ENCODE measurements around the gene ATRNL1. TPM values are rescaled to one million over a fixed set of nuclear protein-coding genes. Genes with fewer than 3 reads are reported as not detected.

ATRNL1 gene
- total RNA-seq, 2 experiments from 2014 or later: 0.41 to 1.0 TPM

GRCh38 chr10:115935731-115936130 lies 842.6 kb downstream of the ATRNL1 start:
- Mint-ChIP-seq H3K9me3 (peaks cover 11% of the 10 kb centered on the region), H3K4me1 (no peaks in the 10 kb centered on the region), H3K4me3 (no peak overlapping the region), H3K27ac (no peak overlapping the region), H3K27me3 (no peaks in the 10 kb centered on the region), H3K36me3 (no peaks in the 10 kb centered on the region)
- no peak for DNase-seq

- DNase-seq: no peak
- Mint-ChIP-seq H3K9me3 (peaks cover 11% of the 10 kb centered on the region), H3K27me3 (no peaks in the 10 kb centered on the region), H3K36me3 (no peaks in the 10 kb centered on the region), H3K4me3 (no peak overlapping the region), H3K4me1 (no peaks in the 10 kb centered on the region), H3K27ac (no peak overlapping the region)
Measured at GRCh38 chr10:115936926-115937767, 844.0 kb downstream of the ATRNL1 start.

- no peak for DNase-seq
- Mint-ChIP-seq H3K27ac (no peak overlapping the region), H3K9me3 (peaks cover 11% of the 10 kb centered on the region), H3K27me3 (no peaks in the 10 kb centered on the region), H3K4me3 (no peak overlapping the region), H3K4me1 (no peaks in the 10 kb centered on the region), H3K36me3 (no peaks in the 10 kb centered on the region)
Measured at GRCh38 chr10:115937768-115938056, 844.5 kb downstream of the ATRNL1 start.

DNA sequence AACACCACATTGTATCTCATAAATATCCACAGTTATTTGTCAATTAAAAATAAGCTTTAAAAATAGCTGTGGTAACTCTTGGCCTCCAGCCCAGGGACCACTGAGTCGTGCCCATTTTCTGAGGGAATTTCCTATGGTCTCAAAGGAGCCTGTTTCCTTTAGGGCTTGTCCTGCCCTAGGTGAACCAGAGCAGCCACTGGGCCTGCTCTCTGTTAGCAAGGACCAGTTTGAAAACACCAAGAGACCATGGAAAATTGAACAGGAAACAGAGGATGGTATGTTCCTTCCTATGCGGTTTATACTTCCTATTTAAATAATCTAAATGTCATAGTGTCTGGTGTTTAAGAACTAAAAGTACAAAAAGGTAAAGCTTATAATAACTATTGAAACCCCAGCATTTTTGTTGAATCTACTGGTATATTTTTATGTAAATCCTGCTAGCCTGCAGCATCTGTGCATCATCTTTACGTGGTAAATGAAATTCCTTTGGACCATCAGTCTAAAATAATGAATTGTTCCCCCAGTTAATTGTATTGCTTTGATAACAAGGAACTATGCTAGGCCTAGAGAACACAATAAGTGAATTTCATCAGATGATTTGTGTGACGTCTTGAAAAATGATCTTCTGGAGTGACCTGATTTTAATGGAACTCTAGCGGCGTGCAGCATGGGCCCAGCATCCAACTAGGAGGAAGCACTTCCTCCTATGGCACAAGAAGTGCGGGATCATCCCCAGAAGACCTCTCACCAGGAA lies 846.1 kb downstream of the ATRNL1 start:
- DNase-seq: no peak
- no peaks in the 10 kb centered on the region for H3K36me3 Mint-ChIP-seq
- H3K27ac Mint-ChIP-seq: no peak overlapping the region
- H3K9me3 Mint-ChIP-seq: peaks cover 11% of the 10 kb centered on the region
- no peaks in the 10 kb centered on the region for H3K4me1 Mint-ChIP-seq
- no peak overlapping the region for H3K4me3 Mint-ChIP-seq
- no peaks in the 10 kb centered on the region for H3K27me3 Mint-ChIP-seq

DNA sequence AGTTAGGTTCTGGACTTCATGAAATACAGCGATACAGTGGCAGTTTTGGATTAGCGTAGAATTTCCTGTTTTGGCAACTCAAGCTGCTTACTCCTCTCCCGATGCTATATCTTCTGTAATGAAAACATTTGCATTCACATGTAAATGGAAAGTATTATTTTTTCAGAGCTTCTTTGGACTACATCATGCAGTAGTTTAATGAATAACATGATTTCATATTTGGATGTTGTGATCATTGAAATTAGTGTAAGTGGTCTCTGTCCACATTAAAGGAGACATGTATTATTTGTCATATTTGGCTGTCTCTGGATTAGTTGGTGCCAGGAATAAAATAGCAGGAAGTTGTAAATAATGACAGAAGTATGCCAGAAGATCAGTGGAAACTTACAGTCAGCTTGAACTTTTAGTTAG lies 848.2 kb downstream of the ATRNL1 start:
- no peaks in the 10 kb centered on the region for H3K36me3 Mint-ChIP-seq
- no peak overlapping the region for H3K4me3 Mint-ChIP-seq
- no peak for DNase-seq
- H3K27ac Mint-ChIP-seq: no peak overlapping the region
- peaks cover 11% of the 10 kb centered on the region for H3K9me3 Mint-ChIP-seq
- no peaks in the 10 kb centered on the region for H3K4me1 Mint-ChIP-seq
- no peaks in the 10 kb centered on the region for H3K27me3 Mint-ChIP-seq

GRCh38 chr10:115942101-115942500 lies 848.9 kb downstream of the ATRNL1 start:
- H3K27ac Mint-ChIP-seq: no peak overlapping the region
- no peaks in the 10 kb centered on the region for H3K36me3 Mint-ChIP-seq
- no peaks in the 10 kb centered on the region for H3K4me1 Mint-ChIP-seq
- no peak overlapping the region for H3K4me3 Mint-ChIP-seq
- H3K9me3 Mint-ChIP-seq: peaks cover 11% of the 10 kb centered on the region
- H3K27me3 Mint-ChIP-seq: no peaks in the 10 kb centered on the region
- no peak for DNase-seq

GRCh38 chr10:115944538-115944937 lies 851.4 kb downstream of the ATRNL1 start:
- Mint-ChIP-seq H3K9me3 (peaks cover 7% of the 10 kb centered on the region), H3K27me3 (no peaks in the 10 kb centered on the region), H3K36me3 (no peaks in the 10 kb centered on the region), H3K4me1 (no peaks in the 10 kb centered on the region), H3K27ac (no peak overlapping the region), H3K4me3 (no peak overlapping the region)
- DNase-seq: no peak

DNA sequence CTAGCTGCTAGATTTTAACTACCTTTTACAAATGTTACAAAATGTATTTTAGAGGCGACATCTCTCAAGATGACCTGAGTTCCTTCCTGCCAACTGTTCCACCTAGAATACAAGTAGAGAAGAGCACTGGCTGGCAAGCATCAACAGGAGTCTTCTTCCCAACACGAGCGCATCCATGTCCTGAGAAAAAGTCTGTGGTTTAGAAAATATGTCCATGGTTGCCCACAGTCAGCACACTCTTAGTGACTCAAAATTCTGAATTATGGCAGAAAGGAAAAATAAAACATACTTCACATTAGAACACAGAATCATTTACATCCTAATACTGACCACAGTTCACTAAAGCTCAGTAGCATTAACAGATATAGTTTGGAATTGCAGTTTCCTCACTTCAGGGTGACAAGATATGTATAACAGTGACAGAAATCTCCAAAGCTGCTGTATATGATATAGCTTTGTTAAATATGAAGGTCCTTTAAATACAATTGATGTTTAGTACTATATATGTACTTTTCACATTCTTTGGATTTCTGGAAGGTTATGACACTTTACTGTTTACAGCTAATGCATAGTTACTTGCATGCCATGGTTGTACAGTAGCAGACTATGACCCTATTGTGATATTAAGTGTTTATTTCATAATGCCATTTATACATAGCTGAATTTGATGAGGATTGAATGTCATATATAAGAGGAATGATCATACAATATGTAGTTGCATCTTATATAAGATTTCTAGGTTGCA lies 852.7 kb downstream of the ATRNL1 start:
- Mint-ChIP-seq H3K4me3 (no peak overlapping the region), H3K4me1 (no peaks in the 10 kb centered on the region), H3K9me3 (no peaks in the 10 kb centered on the region), H3K27me3 (no peaks in the 10 kb centered on the region), H3K36me3 (no peaks in the 10 kb centered on the region), H3K27ac (no peak overlapping the region)
- no peak for DNase-seq

- no peaks in the 10 kb centered on the region for H3K36me3 Mint-ChIP-seq
Measured at GRCh38 chr10:115947104-115947503, 853.9 kb downstream of the ATRNL1 start.

DNA sequence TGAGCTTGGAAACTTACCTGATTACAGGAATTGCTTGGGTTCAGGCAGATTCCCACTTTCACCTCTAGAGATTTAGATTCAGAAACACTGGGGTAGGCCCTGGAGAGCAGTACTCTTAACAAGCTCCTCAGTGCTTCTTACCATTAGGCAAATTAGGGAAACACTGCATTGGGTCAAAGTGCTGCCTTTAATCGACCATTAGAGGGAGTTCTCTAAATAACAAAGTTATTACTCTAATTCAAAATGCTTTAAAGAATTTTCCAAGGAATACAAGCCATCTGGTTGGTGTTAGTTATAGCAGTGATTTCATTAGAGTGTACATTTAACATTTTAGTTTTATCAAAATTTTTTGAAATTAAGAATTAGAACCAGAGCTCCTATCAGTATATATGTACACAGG lies 855.3 kb downstream of the ATRNL1 start:
- Mint-ChIP-seq H3K9me3 (no peaks in the 10 kb centered on the region), H3K4me1 (no peaks in the 10 kb centered on the region), H3K27me3 (no peaks in the 10 kb centered on the region), H3K36me3 (no peaks in the 10 kb centered on the region), H3K27ac (no peak overlapping the region), H3K4me3 (no peak overlapping the region)
- DNase-seq: no peak

More at GRCh38 chr10:115947104-115947503, 853.9 kb downstream of the ATRNL1 start:
- Mint-ChIP-seq H3K27ac (no peak overlapping the region), H3K9me3 (no peaks in the 10 kb centered on the region), H3K4me1 (no peaks in the 10 kb centered on the region), H3K4me3 (no peak overlapping the region), H3K27me3 (no peaks in the 10 kb centered on the region)
- no peak for DNase-seq

DNA sequence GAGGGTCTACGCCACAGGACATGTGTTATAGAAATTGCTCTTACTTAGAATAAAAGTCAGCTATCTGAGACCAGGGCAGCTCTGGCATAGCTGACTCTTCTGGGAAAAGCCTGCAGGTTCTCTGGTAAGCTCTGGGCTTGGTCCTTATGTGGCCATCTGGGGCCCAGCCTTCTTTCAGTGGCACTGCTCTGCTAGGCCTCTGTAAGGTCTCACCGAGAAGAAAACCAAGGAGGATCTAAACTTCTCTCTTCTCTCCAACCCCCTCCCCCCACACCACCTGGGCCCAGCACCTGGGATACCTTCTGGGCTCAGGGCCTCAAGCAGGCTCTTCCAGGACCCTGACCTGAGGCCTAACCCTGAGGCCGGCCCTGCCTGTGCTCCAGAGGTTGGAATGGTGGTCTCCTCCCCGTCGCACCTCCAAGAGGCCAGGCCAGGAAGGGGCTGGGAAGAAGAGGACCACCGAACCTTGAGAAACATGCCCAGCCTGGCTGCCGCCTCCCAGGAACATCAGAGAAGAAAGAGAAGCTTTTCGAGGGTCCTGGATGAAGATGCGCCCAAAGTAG lies 856.2 kb downstream of the ATRNL1 start:
- Mint-ChIP-seq H3K27me3 (no peaks in the 10 kb centered on the region), H3K4me3 (no peak overlapping the region), H3K4me1 (no peaks in the 10 kb centered on the region), H3K27ac (no peak overlapping the region), H3K36me3 (no peaks in the 10 kb centered on the region), H3K9me3 (no peaks in the 10 kb centered on the region)
- no peak for DNase-seq

DNA sequence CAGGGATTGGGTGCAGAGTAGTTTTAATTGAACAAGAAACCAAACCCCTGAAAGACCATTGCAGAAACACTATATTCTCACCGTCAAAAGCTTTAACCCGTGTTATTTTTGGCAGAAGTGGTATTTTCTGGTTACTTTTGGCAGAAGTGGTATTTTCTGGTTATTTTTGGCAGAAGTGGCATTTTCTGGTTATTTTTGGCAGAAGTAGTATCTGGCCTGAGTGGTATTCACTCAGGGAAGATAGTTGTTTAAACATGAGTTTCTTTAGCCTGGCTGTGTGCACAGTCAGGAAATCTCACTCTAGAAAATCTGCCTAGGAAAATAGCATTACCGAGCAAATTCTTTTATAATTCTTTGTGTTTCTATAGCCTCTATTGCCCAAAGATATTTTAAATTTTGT lies 857.2 kb downstream of the ATRNL1 start:
- no peaks in the 10 kb centered on the region for H3K36me3 Mint-ChIP-seq
- DNase-seq: no peak
- no peaks in the 10 kb centered on the region for H3K9me3 Mint-ChIP-seq
- no peak overlapping the region for H3K4me3 Mint-ChIP-seq
- no peaks in the 10 kb centered on the region for H3K4me1 Mint-ChIP-seq
- no peak overlapping the region for H3K27ac Mint-ChIP-seq
- no peaks in the 10 kb centered on the region for H3K27me3 Mint-ChIP-seq

- no peak overlapping the region for H3K4me3 Mint-ChIP-seq
- DNase-seq: no peak
Measured at GRCh38 chr10:115951242-115951641, 858.1 kb downstream of the ATRNL1 start.

GRCh38 chr10:115953281-115953680 lies 860.1 kb downstream of the ATRNL1 start:
- H3K9me3 Mint-ChIP-seq: no peaks in the 10 kb centered on the region
- no peaks in the 10 kb centered on the region for H3K4me1 Mint-ChIP-seq
- DNase-seq: no peak
- no peak overlapping the region for H3K4me3 Mint-ChIP-seq
- no peak overlapping the region for H3K27ac Mint-ChIP-seq
- no peaks in the 10 kb centered on the region for H3K36me3 Mint-ChIP-seq
- H3K27me3 Mint-ChIP-seq: no peaks in the 10 kb centered on the region

More at GRCh38 chr10:115951242-115951641, 858.1 kb downstream of the ATRNL1 start:
- no peak overlapping the region for H3K27ac Mint-ChIP-seq
- no peaks in the 10 kb centered on the region for H3K4me1 Mint-ChIP-seq
- H3K36me3 Mint-ChIP-seq: no peaks in the 10 kb centered on the region
- no peaks in the 10 kb centered on the region for H3K27me3 Mint-ChIP-seq
- H3K9me3 Mint-ChIP-seq: no peaks in the 10 kb centered on the region

- H3K27ac Mint-ChIP-seq: no peak overlapping the region
- H3K9me3 Mint-ChIP-seq: no peaks in the 10 kb centered on the region
- H3K36me3 Mint-ChIP-seq: no peaks in the 10 kb centered on the region
- DNase-seq: no peak
- H3K4me3 Mint-ChIP-seq: no peak overlapping the region
- no peaks in the 10 kb centered on the region for H3K27me3 Mint-ChIP-seq
- no peaks in the 10 kb centered on the region for H3K4me1 Mint-ChIP-seq
Measured at GRCh38 chr10:115953968-115954367, 860.8 kb downstream of the ATRNL1 start.

All from activated naive CD8-positive, alpha-beta T cell treated with anti-CD3 and anti-CD28 coated beads for 36 hours (primary cell).